ENCODE results near the gene INKA2. TPM values are rescaled to one million over a fixed set of nuclear protein-coding genes. Genes with fewer than 3 reads are reported as not detected.

The INKA2 gene
- total and polyA plus RNA-seq, 2 donors (not counting 1 experiment from before 2014, with no cell fraction given), result 3.5 to 25.4 TPM

DNA sequence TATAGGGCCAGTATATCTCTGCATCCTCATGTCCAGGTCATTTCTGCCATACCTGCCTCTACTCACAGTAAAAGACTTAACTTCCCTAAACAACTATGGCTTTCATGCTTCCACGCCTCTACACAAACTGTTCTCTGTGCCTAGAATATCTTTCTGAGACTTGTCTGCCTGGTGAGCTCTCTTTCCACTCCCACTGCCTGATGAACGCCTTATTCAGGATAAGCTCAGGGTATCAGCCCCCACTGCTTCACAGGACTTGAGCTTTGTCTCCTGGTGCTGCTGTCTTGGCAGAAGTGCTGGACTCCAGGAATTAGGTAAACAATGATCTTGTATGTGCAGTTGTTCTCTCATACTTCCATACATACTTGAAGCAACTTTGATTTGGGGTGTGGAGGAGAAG, 11.7 kb upstream of the INKA2 start:
- no peaks in the 10 kb centered on the region for H3K36me3 ChIP-seq (ENCODE audit: control insufficient read depth, insufficient read depth, low read length)
- no peak overlapping the region for H3K4me2 ChIP-seq (ENCODE audit: extremely low read depth, insufficient read depth, low read length)
- H4K20me1 ChIP-seq (ENCODE audit: control insufficient read depth, extremely low read depth, insufficient read depth, low read length), result no peaks in the 10 kb centered on the region
- TF ChIP-seq, protein P1, sequence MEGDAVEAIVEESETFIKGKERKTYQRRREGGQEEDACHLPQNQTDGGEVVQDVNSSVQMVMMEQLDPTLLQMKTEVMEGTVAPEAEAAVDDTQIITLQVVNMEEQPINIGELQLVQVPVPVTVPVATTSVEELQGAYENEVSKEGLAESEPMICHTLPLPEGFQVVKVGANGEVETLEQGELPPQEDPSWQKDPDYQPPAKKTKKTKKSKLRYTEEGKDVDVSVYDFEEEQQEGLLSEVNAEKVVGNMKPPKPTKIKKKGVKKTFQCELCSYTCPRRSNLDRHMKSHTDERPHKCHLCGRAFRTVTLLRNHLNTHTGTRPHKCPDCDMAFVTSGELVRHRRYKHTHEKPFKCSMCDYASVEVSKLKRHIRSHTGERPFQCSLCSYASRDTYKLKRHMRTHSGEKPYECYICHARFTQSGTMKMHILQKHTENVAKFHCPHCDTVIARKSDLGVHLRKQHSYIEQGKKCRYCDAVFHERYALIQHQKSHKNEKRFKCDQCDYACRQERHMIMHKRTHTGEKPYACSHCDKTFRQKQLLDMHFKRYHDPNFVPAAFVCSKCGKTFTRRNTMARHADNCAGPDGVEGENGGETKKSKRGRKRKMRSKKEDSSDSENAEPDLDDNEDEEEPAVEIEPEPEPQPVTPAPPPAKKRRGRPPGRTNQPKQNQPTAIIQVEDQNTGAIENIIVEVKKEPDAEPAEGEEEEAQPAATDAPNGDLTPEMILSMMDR (conservative IDR thresholded peaks at IDR 0.05 in 1 of 2, IDR thresholded peaks at IDR 0.05 in 1 of 2; ENCODE audit: low read depth in 1 of 2, low read length in 2 of 2), result no peak
- no peak for TF ChIP-seq EZH2 (IDR thresholded peaks at IDR 0.05; ENCODE audit: low read length, missing control alignments)
- no peak overlapping the region for H3K9ac ChIP-seq (ENCODE audit: insufficient read depth, low read length)
- no peak for DNase-seq (ENCODE audit: low read depth in 2 of 2)
- H3K4me1 ChIP-seq (ENCODE audit: control insufficient read depth, extremely low read depth, insufficient read depth, low read length), result peaks cover 5% of the 10 kb centered on the region
- H3K79me2 ChIP-seq (ENCODE audit: control insufficient read depth, insufficient read depth, low read length), result no peaks in the 10 kb centered on the region
- no peak overlapping the region for H3K27ac ChIP-seq (ENCODE audit: insufficient read depth, low read length)
- no peaks in the 10 kb centered on the region for H3K9me3 ChIP-seq (ENCODE audit: control insufficient read depth, insufficient read depth, low read depth, low read length)
- no peaks in the 10 kb centered on the region for H3K27me3 ChIP-seq (ENCODE audit: control insufficient read depth, insufficient read depth, low read length)
- H3K4me3 ChIP-seq (replicated peaks in 1 of 4; ENCODE audit: control extremely low read depth in 1 of 4, insufficient read depth in 1 of 4, low read depth in 3 of 4, low read length in 4 of 4), result no peak overlapping the region
- H2AFZ ChIP-seq (ENCODE audit: low read length), result no peak overlapping the region

DNA sequence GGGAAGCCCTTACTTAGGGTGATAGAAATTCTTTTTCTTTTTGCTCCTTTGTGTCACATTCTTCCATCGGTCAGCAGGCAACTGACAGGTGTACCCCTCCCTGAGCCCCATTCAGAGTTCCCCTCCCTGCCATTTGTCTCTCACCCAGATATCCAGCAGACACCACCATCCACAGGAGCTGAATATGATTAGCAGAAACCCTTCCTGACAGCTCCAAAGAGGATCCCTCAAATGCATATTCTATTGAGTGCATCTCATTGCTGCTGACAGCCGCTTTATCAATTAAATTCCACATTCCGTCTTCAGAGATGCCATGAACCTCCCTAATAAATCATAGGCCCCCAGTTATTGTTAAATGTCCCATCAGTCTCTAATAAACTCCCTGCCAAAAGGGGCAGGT, 10.4 kb upstream of the INKA2 start:
- Histone ChIP-seq H3K27me3 (ENCODE audit: control insufficient read depth, insufficient read depth, low read length) (no peaks in the 10 kb centered on the region), H2AFZ (ENCODE audit: low read length) (no peak overlapping the region), H3K9me3 (ENCODE audit: control insufficient read depth, insufficient read depth, low read depth, low read length) (no peaks in the 10 kb centered on the region), H3K36me3 (ENCODE audit: control insufficient read depth, insufficient read depth, low read length) (no peaks in the 10 kb centered on the region), H3K79me2 (ENCODE audit: control insufficient read depth, insufficient read depth, low read length) (no peaks in the 10 kb centered on the region), H3K4me3 (replicated peaks in 1 of 4; ENCODE audit: control extremely low read depth in 1 of 4, insufficient read depth in 1 of 4, low read depth in 3 of 4, low read length in 4 of 4) (no peak overlapping the region), H4K20me1 (ENCODE audit: control insufficient read depth, extremely low read depth, insufficient read depth, low read length) (no peaks in the 10 kb centered on the region), H3K9ac (ENCODE audit: insufficient read depth, low read length) (no peak overlapping the region), H3K4me2 (ENCODE audit: extremely low read depth, insufficient read depth, low read length) (no peak overlapping the region), H3K27ac (ENCODE audit: insufficient read depth, low read length) (no peak overlapping the region), H3K4me1 (ENCODE audit: control insufficient read depth, extremely low read depth, insufficient read depth, low read length) (peaks cover 5% of the 10 kb centered on the region)
- TF ChIP-seq, protein P1 (conservative IDR thresholded peaks at IDR 0.05 in 1 of 2, IDR thresholded peaks at IDR 0.05 in 1 of 2; ENCODE audit: low read depth in 1 of 2, low read length in 2 of 2), result no peak
- no peak for TF ChIP-seq EZH2 (IDR thresholded peaks at IDR 0.05; ENCODE audit: low read length, missing control alignments)
- no peak for DNase-seq (ENCODE audit: low read depth in 2 of 2)

DNA sequence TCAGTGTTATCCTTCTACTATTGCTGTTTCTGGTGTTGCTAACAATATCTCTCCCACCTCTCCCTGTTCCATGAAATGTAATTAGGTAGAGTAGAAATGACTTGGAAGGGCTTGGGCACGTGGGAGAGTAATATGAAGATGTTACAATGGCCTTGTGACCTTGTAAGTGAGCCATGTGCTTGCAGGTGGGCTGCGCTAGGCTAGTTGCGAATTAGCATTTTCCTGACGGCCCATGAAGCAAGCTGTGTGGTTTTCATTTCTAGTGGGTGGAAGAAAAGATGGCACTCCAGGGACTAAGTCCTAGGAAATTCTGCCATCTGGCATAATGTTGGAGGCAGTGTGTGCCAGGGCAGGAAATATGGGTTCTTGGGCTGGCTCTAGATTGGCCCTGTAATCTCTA, 8.8 kb upstream of the INKA2 start:
- no peaks in the 10 kb centered on the region for H3K27me3 ChIP-seq (ENCODE audit: control insufficient read depth, insufficient read depth, low read length)
- H3K36me3 ChIP-seq (ENCODE audit: control insufficient read depth, insufficient read depth, low read length), result no peaks in the 10 kb centered on the region
- TF ChIP-seq, protein P1 (conservative IDR thresholded peaks at IDR 0.05 in 1 of 2, IDR thresholded peaks at IDR 0.05 in 1 of 2; ENCODE audit: low read depth in 1 of 2, low read length in 2 of 2), result no peak
- TF ChIP-seq EZH2 (IDR thresholded peaks at IDR 0.05; ENCODE audit: low read length, missing control alignments), result no peak
- H3K27ac ChIP-seq (ENCODE audit: insufficient read depth, low read length), result no peak overlapping the region
- H3K4me3 ChIP-seq (replicated peaks in 1 of 4; ENCODE audit: control extremely low read depth in 1 of 4, insufficient read depth in 1 of 4, low read depth in 3 of 4, low read length in 4 of 4), result no peak overlapping the region
- peaks cover 9% of the 10 kb centered on the region for H3K4me1 ChIP-seq (ENCODE audit: control insufficient read depth, extremely low read depth, insufficient read depth, low read length)
- no peak for DNase-seq (ENCODE audit: low read depth in 2 of 2)
- no peak overlapping the region for H2AFZ ChIP-seq (ENCODE audit: low read length)
- no peaks in the 10 kb centered on the region for H3K9me3 ChIP-seq (ENCODE audit: control insufficient read depth, insufficient read depth, low read depth, low read length)
- H3K4me2 ChIP-seq (ENCODE audit: extremely low read depth, insufficient read depth, low read length), result no peak overlapping the region
- no peak overlapping the region for H3K9ac ChIP-seq (ENCODE audit: insufficient read depth, low read length)
- H3K79me2 ChIP-seq (ENCODE audit: control insufficient read depth, insufficient read depth, low read length), result no peaks in the 10 kb centered on the region
- no peaks in the 10 kb centered on the region for H4K20me1 ChIP-seq (ENCODE audit: control insufficient read depth, extremely low read depth, insufficient read depth, low read length)

All from fibroblast of lung (primary cell).